Islet precursor cell (in vitro differentiated cells): Measurements from ENCODE around the gene ZHX3.

Experiments
- DNase-seq: peaks from one replicate; pipeline ENCODE4 v3.0.0-alpha.2; 2018

Gene ZHX3

GRCh38 chr20:41355192-41355591, 37.7 kb upstream of the ZHX3 start:
- DNase-seq, result no peak

- no peak for DNase-seq
These were observed 36.0 kb upstream of the ZHX3 start for GRCh38 chr20:41353530-41353929.

GRCh38 chr20:41352666-41353065, 35.1 kb upstream of the ZHX3 start:
- DNase-seq, result peak; percentile 49

- DNase-seq, result peak; percentile 57
These were observed 34.6 kb upstream of the ZHX3 start for GRCh38 chr20:41352106-41352505.

- DNase-seq, result peak; percentile 50
These were observed 33.0 kb upstream of the ZHX3 start for GRCh38 chr20:41350408-41350962.

GRCh38 chr20:41349943-41350342, 32.4 kb upstream of the ZHX3 start:
- DNase-seq, result no peak

- no peak for DNase-seq
These were observed 31.7 kb upstream of the ZHX3 start for GRCh38 chr20:41349266-41349665.

GRCh38 chr20:41348430-41349172, 31.1 kb upstream of the ZHX3 start:
- DNase-seq, result no peak

GRCh38 chr20:41347523-41348429, 30.2 kb upstream of the ZHX3 start:
- DNase-seq, result no peak

GRCh38 chr20:41345729-41346067, 28.2 kb upstream of the ZHX3 start:
- DNase-seq, result peak; percentile 39

- DNase-seq, result peak; percentile 51
These were observed 27.6 kb upstream of the ZHX3 start for GRCh38 chr20:41344938-41345728.

- peak; percentile 81 for DNase-seq
These were observed 26.9 kb upstream of the ZHX3 start for GRCh38 chr20:41344477-41344876.

GRCh38 chr20:41342474-41343464, 25.2 kb upstream of the ZHX3 start:
- no peak for DNase-seq

GRCh38 chr20:41340327-41341055, 23.0 kb upstream of the ZHX3 start, which contains the start of gene LPIN3:
Gene LPIN3, plus strand, starts transcription at chr20:41340821. Its CDS starts 4,983 bp downstream, at chr20:41345804.
- peak; percentile 98 for DNase-seq

GRCh38 chr20:41339957-41340326, 22.4 kb upstream of the ZHX3 start:
- peak; percentile 96 for DNase-seq

GRCh38 chr20:41336711-41337492, 19.4 kb upstream of the ZHX3 start:
- DNase-seq, result no peak

GRCh38 chr20:41335591-41335990, 18.1 kb upstream of the ZHX3 start:
- peak; percentile 61 for DNase-seq

- no peak for DNase-seq
These were observed 17.2 kb upstream of the ZHX3 start for GRCh38 chr20:41334443-41335421.

GRCh38 chr20:41334036-41334435, 16.5 kb upstream of the ZHX3 start:
- DNase-seq, result no peak
